LNCaP clone FGC (cell line): Measurements from ENCODE around the gene ADGRD2.

Source experiments
- DNase-seq: peaks from one replicate; pipeline ENCODE4 v3.0.0-alpha.2; 2011; ENCODE audit warnings: low read depth
- H3K4me3 ChIP-seq: 2 replicates; pipeline ENCODE4 v1.5.1; 2011; ENCODE audit warnings: mild to moderate bottlenecking, low read depth, low read length, control low read depth
- CTCF ChIP-seq: IDR thresholded peaks from 2 replicates; pipeline ENCODE4 v1.5.1; 2012; ENCODE audit warnings: mild to moderate bottlenecking; ENCODE audit not compliant: control insufficient read depth, insufficient read depth; ENCODE audit errors: extremely low read depth

Gene ADGRD2

GRCh38 chr9:124442379-124442778 is 7.9 kb upstream of the ADGRD2 start:
- TF ChIP-seq CTCF, result no peak
- H3K4me3 ChIP-seq, result no peak overlapping the region
- no peak for DNase-seq

- TF ChIP-seq CTCF, result no peak
- no peak for DNase-seq
- H3K4me3 ChIP-seq, result no peak overlapping the region
Measured at GRCh38 chr9:124442826-124443225, 7.4 kb upstream of the ADGRD2 start.

GRCh38 chr9:124443625-124444024 is 6.6 kb upstream of the ADGRD2 start:
- no peak for TF ChIP-seq CTCF
- H3K4me3 ChIP-seq, result no peak overlapping the region
- DNase-seq, result no peak

GRCh38 chr9:124444166-124444565 is 6.1 kb upstream of the ADGRD2 start:
- no peak for DNase-seq
- H3K4me3 ChIP-seq, result no peak overlapping the region
- TF ChIP-seq CTCF, result no peak

- TF ChIP-seq CTCF, result no peak
- H3K4me3 ChIP-seq, result no peak overlapping the region
- DNase-seq, result no peak
Measured at GRCh38 chr9:124447297-124447661, 3.0 kb upstream of the ADGRD2 start.

GRCh38 chr9:124448019-124448418 is 2.2 kb upstream of the ADGRD2 start:
- DNase-seq, result no peak

More at GRCh38 chr9:124448019-124448418, 2.2 kb upstream of the ADGRD2 start:
- TF ChIP-seq CTCF, result no peak
- H3K4me3 ChIP-seq, result no peak overlapping the region
